HG03432 (cell line): ENCODE data around the gene CYP24A1.

Experiments used
- ATAC-seq: cut with Tn5 transposase; IDR thresholded peaks from one replicate; pipeline ENCODE4 v1.9.1; 2021; ENCODE audit warnings: mild to moderate bottlenecking, moderate library complexity; ENCODE audit not compliant: unreplicated experiment

Gene CYP24A1

GRCh38 chr20:54176610-54177009, 2.8 kb upstream of the CYP24A1 start:
- no peak for ATAC-seq

DNA sequence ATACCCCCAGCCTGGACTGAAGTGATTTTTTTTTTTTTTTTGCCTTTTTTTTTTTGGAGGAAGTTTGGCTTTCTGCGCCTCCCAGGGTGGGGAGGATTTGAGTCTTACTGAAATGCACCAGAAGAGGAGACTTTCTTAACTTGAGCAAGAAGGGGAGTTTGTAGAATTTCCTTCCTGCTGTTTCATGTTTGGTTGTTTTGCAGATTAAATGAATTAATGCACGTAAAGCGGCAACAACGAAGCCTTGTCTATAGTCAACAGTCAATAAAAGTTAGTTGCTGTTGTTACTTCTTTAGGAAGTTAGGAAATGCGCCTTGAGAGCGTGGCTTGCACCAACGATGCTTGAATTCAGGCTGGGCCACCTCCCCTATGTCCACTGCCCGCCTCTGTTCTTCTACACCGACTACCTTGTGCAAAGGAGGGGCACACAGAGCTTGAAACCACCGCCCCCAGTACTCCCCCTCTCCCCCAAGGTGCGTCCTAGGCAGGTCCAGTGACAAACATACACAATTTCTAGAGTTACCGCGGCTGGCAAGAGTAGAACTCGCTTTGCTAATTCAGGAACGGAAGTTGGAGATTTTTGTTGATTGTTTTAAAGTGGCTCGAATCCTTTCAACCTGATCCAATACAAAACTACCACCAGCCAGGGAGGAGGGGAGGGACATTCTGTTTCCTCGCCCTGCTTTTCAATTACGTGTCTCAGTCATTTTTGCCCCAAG, 830 bp upstream of the CYP24A1 start:
- ATAC-seq = no peak

GRCh38 chr20:54172856-54173652, 732 bp downstream of the CYP24A1 start:
- no peak for ATAC-seq

GRCh38 chr20:54172532-54172855, 1.3 kb downstream of the CYP24A1 start:
- ATAC-seq = no peak

DNA sequence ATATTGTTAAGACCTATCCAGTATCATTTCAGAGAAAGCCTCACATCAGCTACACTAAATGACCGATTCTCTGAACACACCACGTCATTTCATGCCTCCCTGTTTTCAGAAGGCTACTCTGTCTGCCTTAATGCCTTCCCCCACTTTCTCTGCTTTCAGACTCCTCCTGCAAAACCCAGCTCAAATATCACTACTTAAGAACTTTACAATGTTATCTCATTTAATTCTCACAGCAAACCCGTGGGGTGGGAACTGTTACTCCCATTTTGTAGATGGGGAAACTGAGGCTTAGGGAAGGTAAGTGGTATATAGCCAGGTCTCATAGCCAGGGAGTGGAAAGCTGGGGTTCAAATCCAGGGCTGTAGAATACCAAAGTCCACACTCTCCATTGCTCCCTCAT, 2.8 kb downstream of the CYP24A1 start:
- ATAC-seq = no peak

DNA sequence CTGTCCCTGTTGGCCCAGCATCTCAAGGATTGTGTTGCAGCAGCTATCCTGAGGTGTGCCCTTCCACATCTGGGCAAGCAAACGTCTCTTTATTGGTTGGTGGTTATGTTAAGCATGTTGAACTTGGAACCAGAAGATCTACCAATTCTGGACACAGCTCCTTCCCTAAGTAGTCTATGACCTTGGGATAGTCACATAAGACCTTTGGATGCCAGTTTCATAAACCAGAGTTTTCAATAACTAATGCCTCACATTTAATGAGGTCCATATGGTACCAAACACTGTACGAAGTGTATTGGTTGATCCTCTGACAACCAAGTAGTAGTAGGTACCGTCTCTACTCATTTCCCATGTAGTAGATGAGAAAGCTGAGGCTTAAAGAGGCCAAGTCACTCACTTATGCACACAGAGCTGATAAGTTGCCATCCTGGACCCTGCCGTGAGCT, 3.7 kb downstream of the CYP24A1 start:
- no peak for ATAC-seq

DNA sequence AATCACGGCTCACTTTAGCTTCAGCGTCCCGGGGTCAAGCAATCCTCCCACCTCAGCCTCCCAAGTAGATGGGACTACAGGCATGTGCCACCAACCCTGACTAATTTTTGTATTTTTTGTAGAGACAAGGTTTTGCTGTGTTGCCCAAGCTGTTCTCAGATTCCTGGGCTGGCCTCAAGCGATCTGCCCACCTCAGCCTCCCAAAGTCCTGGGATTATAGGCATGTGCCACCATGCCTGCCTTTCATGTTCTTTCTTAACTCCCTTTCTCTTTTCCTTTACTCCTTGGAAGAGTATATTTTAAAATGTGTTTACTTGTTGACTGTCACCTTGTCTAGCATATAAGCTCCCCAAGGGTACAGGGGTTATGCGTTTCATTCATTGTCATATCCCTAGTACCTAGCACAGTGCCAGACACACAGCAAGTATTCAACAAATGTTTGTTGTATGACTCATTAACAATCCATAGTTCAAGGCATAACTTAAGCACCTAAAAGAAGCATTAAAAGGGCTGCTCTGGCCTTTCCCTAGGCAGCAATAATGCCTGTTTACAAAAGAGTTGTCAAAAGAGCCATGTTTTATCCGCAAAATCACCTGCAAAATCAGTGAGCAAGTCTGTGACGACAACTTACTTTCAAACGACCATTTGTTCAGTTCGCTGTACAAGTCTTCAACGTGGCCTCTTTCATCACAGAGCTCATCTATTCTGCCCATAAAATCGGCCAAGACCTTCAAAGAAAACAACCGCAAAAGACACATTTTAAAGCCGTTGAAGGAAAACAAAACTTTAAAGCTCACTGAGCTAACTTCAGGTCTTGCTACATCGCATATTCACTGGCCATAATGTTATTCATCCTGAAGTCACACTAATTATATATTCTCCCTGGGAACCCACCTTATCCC, 4.6 kb downstream of the CYP24A1 start:
- ATAC-seq = no peak

- ATAC-seq = no peak
These were observed 5.6 kb downstream of the CYP24A1 start for GRCh38 chr20:54167909-54168872.

- ATAC-seq = no peak
These were observed 6.7 kb downstream of the CYP24A1 start for GRCh38 chr20:54166987-54167662.

DNA sequence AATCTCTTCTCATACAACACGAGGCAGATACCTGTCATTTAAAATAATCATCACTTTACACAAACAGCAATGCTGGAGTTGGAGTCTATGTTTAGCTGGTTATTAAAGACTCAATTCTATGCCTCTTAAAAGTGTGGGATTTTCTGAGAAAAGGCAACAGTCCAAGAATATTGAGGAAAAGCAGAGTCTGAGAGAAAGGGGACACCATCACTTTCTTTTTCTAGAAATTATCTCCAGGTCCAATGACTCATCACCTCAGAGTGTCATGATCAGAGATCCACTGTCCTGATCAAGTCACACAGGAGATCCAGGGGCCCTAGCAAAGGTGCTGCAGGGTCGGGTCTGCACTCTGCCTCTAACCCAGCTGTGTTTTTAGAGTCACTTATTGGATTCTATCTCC, 8.0 kb downstream of the CYP24A1 start:
- no peak for ATAC-seq

GRCh38 chr20:54165014-54165413, 8.8 kb downstream of the CYP24A1 start:
- no peak for ATAC-seq

- ATAC-seq = no peak
These were observed 10.4 kb downstream of the CYP24A1 start for GRCh38 chr20:54163402-54163801.

GRCh38 chr20:54162378-54163009, 11.3 kb downstream of the CYP24A1 start:
- ATAC-seq = no peak

- no peak for ATAC-seq
These were observed 12.0 kb downstream of the CYP24A1 start for GRCh38 chr20:54161821-54162149.

GRCh38 chr20:54161008-54161820, 12.6 kb downstream of the CYP24A1 start:
- no peak for ATAC-seq

- no peak for ATAC-seq
These were observed 13.4 kb downstream of the CYP24A1 start for GRCh38 chr20:54160065-54161007.

GRCh38 chr20:54158856-54159418, 14.8 kb downstream of the CYP24A1 start:
- ATAC-seq = no peak
